Suprapubic skin (tissue), 4 donors: ENCODE results near the gene RBMS3. TPM values are rescaled to one million over a fixed set of nuclear protein-coding genes. Genes with fewer than 3 reads are reported as not detected.

Experiments
- DNase-seq, 2 donors: peaks; one replicate each; pipeline ENCODE4 v3.0.0-alpha.2; 2019; ENCODE audit warnings: low spot score in 2 of 2
- H3K27ac ChIP-seq: fragments of 200-600 bp; sonication (generic); one replicate; pipeline ENCODE4 v1.5.1; 2019
- H3K27me3 ChIP-seq: fragments of 200-600 bp; sonication (generic); one replicate; pipeline ENCODE4 v1.5.1; 2019
- H3K36me3 ChIP-seq: fragments of 200-600 bp; sonication (generic); one replicate; pipeline ENCODE4 v1.5.1; 2019
- H3K4me1 ChIP-seq: fragments of 200-600 bp; sonication (generic); one replicate; pipeline ENCODE4 v1.5.1; 2019
- H3K4me3 ChIP-seq: fragments of 200-600 bp; sonication (generic); one replicate; pipeline ENCODE4 v1.5.1; 2019; ENCODE audit warnings: mild to moderate bottlenecking
- H3K9me3 ChIP-seq: fragments of 200-600 bp; sonication (generic); one replicate; pipeline ENCODE4 v1.5.1; 2019
- CTCF ChIP-seq, 2 donors: fragments of 200-600 bp in 1 of 2; fragments of 450-650 bp in 1 of 2; sonication (generic) in 1 of 2; IDR thresholded peaks; one replicate each; pipeline ENCODE4 v1.5.1; 2016 to 2019; ENCODE audit warnings: antibody characterized with exemption in 2 of 2, mild to moderate bottlenecking in 1 of 2, moderate library complexity in 1 of 2
- EP300 ChIP-seq: sonication (generic); formaldehyde crosslinking; IDR thresholded peaks from one replicate; pipeline ENCODE4 v1.6.1; 2017; ENCODE audit warnings: antibody characterized with exemption
- POLR2A ChIP-seq, 2 donors: fragments of 450-650 bp; IDR thresholded peaks; one replicate each; pipeline ENCODE4 v1.6.1; 2017; ENCODE audit warnings: antibody characterized with exemption in 2 of 2, mild to moderate bottlenecking in 2 of 2, moderate library complexity in 2 of 2
- POLR2AphosphoS5 ChIP-seq, 3 donors: sonication (generic); formaldehyde crosslinking; IDR thresholded peaks; one replicate each; pipeline ENCODE4 v1.6.1; 2017; ENCODE audit warnings: antibody characterized with exemption in 3 of 3
- WGBS: methylation state at CpG from one replicate; pipeline ENCODE4 v1.1.5; 2018; 5-methylcytosine and 5-hydroxymethylcytosine counted together
- total RNA-seq, 4 donors: library from RNA; depleted of rRNA; stranded (reverse); fragments of >200 nt; gene quantifications; one replicate each; pipeline ENCODE4 v1.1.0, GENCODE V29; 2016

RBMS3 gene
- total RNA-seq, 4 donors from 2014 or later, result 7.7 to 23.4 (median 11.9) TPM

- Histone ChIP-seq H3K36me3 (no peaks in the 10 kb centered on the region), H3K27me3 (no peaks in the 10 kb centered on the region), H3K4me3 (no peak overlapping the region), H3K4me1 (no peaks in the 10 kb centered on the region), H3K9me3 (no peaks in the 10 kb centered on the region), H3K27ac (no peak overlapping the region)
- WGBS, result 66% methylated on average over 4 of the region's 4 CpGs
- TF ChIP-seq EP300 (no peak), POLR2AphosphoS5 (IDR thresholded peaks at IDR 0.05) (no peak), CTCF (IDR thresholded peaks at IDR 0.05) (no peak)
- DNase-seq, result no peak
These were observed 117.9 kb downstream of the RBMS3 start for GRCh38 chr3:29398787-29399186.

GRCh38 chr3:29406291-29406832, 125.5 kb downstream of the RBMS3 start:
- 29% methylated on average over 1 of the region's 1 CpG for WGBS
- no peak for DNase-seq
- Histone ChIP-seq H3K4me3 (no peak overlapping the region), H3K27me3 (no peaks in the 10 kb centered on the region), H3K4me1 (peaks cover 2% of the 10 kb centered on the region), H3K36me3 (no peaks in the 10 kb centered on the region), H3K9me3 (no peaks in the 10 kb centered on the region), H3K27ac (no peak overlapping the region)
- no peak for TF ChIP-seq POLR2AphosphoS5 (IDR thresholded peaks at IDR 0.05)
- no peak for TF ChIP-seq EP300
- TF ChIP-seq CTCF (IDR thresholded peaks at IDR 0.05), result no peak
- no peak for TF ChIP-seq POLR2A (IDR thresholded peaks at IDR 0.05)

- no peak overlapping the region for H3K4me3 ChIP-seq
- no peak for DNase-seq
- H3K27me3 ChIP-seq, result no peaks in the 10 kb centered on the region
- 74% methylated on average over 3 of the region's 3 CpGs for WGBS
- H3K27ac ChIP-seq, result no peak overlapping the region
- no peaks in the 10 kb centered on the region for H3K36me3 ChIP-seq
- TF ChIP-seq CTCF (IDR thresholded peaks at IDR 0.05) (no peak), POLR2A (IDR thresholded peaks at IDR 0.05) (no peak), EP300 (no peak), POLR2AphosphoS5 (IDR thresholded peaks at IDR 0.05) (no peak)
- no peaks in the 10 kb centered on the region for H3K9me3 ChIP-seq
- H3K4me1 ChIP-seq, result peaks cover 8% of the 10 kb centered on the region
These were observed 127.8 kb downstream of the RBMS3 start for GRCh38 chr3:29408676-29409075.

- Histone ChIP-seq H3K27ac (no peak overlapping the region), H3K9me3 (no peaks in the 10 kb centered on the region), H3K4me3 (no peak overlapping the region), H3K27me3 (no peaks in the 10 kb centered on the region), H3K36me3 (no peaks in the 10 kb centered on the region), H3K4me1 (peaks cover 8% of the 10 kb centered on the region)
- TF ChIP-seq EP300 (no peak), POLR2A (IDR thresholded peaks at IDR 0.05) (no peak), POLR2AphosphoS5 (IDR thresholded peaks at IDR 0.05) (no peak), CTCF (IDR thresholded peaks at IDR 0.05) (no peak)
- WGBS, result 67% methylated on average over 2 of the region's 2 CpGs
- DNase-seq, result no peak
These were observed 128.5 kb downstream of the RBMS3 start for GRCh38 chr3:29409409-29409808.

GRCh38 chr3:29410220-29410619, 129.3 kb downstream of the RBMS3 start:
- no peak for DNase-seq
- Histone ChIP-seq H3K27ac (no peak overlapping the region), H3K4me3 (no peak overlapping the region), H3K4me1 (peaks cover 8% of the 10 kb centered on the region), H3K36me3 (no peaks in the 10 kb centered on the region), H3K27me3 (no peaks in the 10 kb centered on the region), H3K9me3 (no peaks in the 10 kb centered on the region)
- WGBS, result 57% methylated on average over 3 of the region's 3 CpGs
- TF ChIP-seq EP300 (no peak), POLR2A (IDR thresholded peaks at IDR 0.05) (no peak), POLR2AphosphoS5 (IDR thresholded peaks at IDR 0.05) (no peak), CTCF (IDR thresholded peaks at IDR 0.05) (no peak)
